Naive thymus-derived CD4-positive, alpha-beta T cell (primary cell): ENCODE measurements around the gene MAVS. TPM values are rescaled to one million over a fixed set of nuclear protein-coding genes. Genes with fewer than 3 reads are reported as not detected.

Experiments used
- microRNA-seq: library from miRNA; unstranded; fragments of <30 nt; microRNA quantifications from one replicate; pipeline ENCODE4 v1.2.0, GENCODE V29; 2022; ENCODE audit warnings: borderline microRNAs expressed
- polyA plus RNA-seq, 2 donors: library from polyadenylated mRNA; unstranded; fragments of 300-500 nt; fragmentation: Illumina TruSeq; gene quantifications; one replicate each; pipeline ENCODE4 v1.2.3, GENCODE V29; 2021
- total RNA-seq, 6 experiments: library from RNA in 5 of 6; stranded (reverse) in 5 of 6; gene quantifications; 1 replicate in 5 of 6; 2 replicates in 1 of 6; pipeline ENCODE4 v1.2.3 and lab custom pipeline; 2021 to 2026

MAVS gene
- total and polyA plus RNA-seq, 7 experiments from 2014 or later = 3.5 to 49.9 (median 26.4) TPM

Small RNAs within 50 kb of the gene (microRNA-seq; reads per million reads assigned to microRNA genes)
- gene MIR103A2 = 1.6 reads per million
- not detected for gene MIR103B2

Other genes with a start within 250 kb of the MAVS start
- gene GFRA4, start 183.4 kb upstream of the MAVS start, total RNA-seq = not detected
- not detected for gene GFRA4, start 183.4 kb upstream of the MAVS start, polyA plus RNA-seq
- gene ADAM33, start 164.8 kb upstream of the MAVS start, total RNA-seq = under 1 TPM in 1 of 5 experiments, not detected in 4; 0.20 TPM
- gene ADAM33, start 164.8 kb upstream of the MAVS start, polyA plus RNA-seq = not detected
- 1 to 10 TPM in 2 of 5 experiments, under 1 TPM in 2, not detected in 1; 0.34 to 2.1 (median 1.1) TPM for gene SIGLEC1, start 134.2 kb upstream of the MAVS start, total RNA-seq
- not detected for gene SIGLEC1, start 134.2 kb upstream of the MAVS start, polyA plus RNA-seq
- gene HSPA12B, start 114.1 kb upstream of the MAVS start, total RNA-seq = not detected
- gene HSPA12B, start 114.1 kb upstream of the MAVS start, polyA plus RNA-seq = under 1 TPM; 0.09 to 0.20 TPM
- 10 to 100 TPM; 14.0 to 27.4 (median 18.4) TPM for gene ADISSP, start 79.1 kb upstream of the MAVS start, total RNA-seq
- gene ADISSP, start 79.1 kb upstream of the MAVS start, polyA plus RNA-seq = 10 to 100 TPM; 20.7 to 21.7 TPM
- gene SPEF1, start 65.4 kb upstream of the MAVS start, total RNA-seq = under 1 TPM in 3 of 5 experiments, not detected in 2; 0.24 to 0.32 (median 0.29) TPM
- not detected for gene SPEF1, start 65.4 kb upstream of the MAVS start, polyA plus RNA-seq
- 10 to 100 TPM; 35.3 to 73.6 (median 50.0) TPM for gene CENPB, start 60.1 kb upstream of the MAVS start, total RNA-seq
- gene CENPB, start 60.1 kb upstream of the MAVS start, polyA plus RNA-seq = 1 to 10 TPM; 1.3 to 1.8 TPM
- gene CDC25B, start 50.5 kb upstream of the MAVS start, total RNA-seq = 100 to 1,000 TPM; 166 to 392 (median 281) TPM
- gene CDC25B, start 50.5 kb upstream of the MAVS start, polyA plus RNA-seq = 10 to 100 TPM; 37.0 to 45.7 TPM
- 10 to 100 TPM in 4 of 5 experiments, 1 to 10 TPM in 1; 7.9 to 14.0 (median 10.8) TPM for gene AP5S1, start 26.3 kb upstream of the MAVS start, total RNA-seq
- gene AP5S1, start 26.3 kb upstream of the MAVS start, polyA plus RNA-seq = 10 to 100 TPM; 19.8 to 25.9 TPM
- gene PANK2, start 42.6 kb downstream of the MAVS start, total RNA-seq = 10 to 100 TPM; 42.4 to 69.7 (median 59.1) TPM
- gene PANK2, start 42.6 kb downstream of the MAVS start, polyA plus RNA-seq = 10 to 100 TPM; 39.0 to 46.9 TPM
- 10 to 100 TPM in 4 of 5 experiments, 1 to 10 TPM in 1; 6.8 to 22.5 (median 19.4) TPM for gene RNF24, start 168.7 kb downstream of the MAVS start, total RNA-seq
- gene RNF24, start 168.7 kb downstream of the MAVS start, polyA plus RNA-seq = 10 to 100 TPM in 1 of 2 donors, 1 to 10 TPM in 1; 9.1 to 12.2 TPM